NCI-H69 (cell line): ENCODE results near the gene CS.
A peak's percentile ranks its signal among the peaks of the same experiment; 100 is the strongest.
"Not testable (repeated sequence)": the region's sequence is repeated elsewhere in the genome, so short reads cannot be mapped to it uniquely, and the experiment has no call there.

Source experiments
- DNase-seq: peaks from one replicate; lab custom pipeline; 2025; lab: John Stamatoyannopoulos, UW

The CS gene

DNA sequence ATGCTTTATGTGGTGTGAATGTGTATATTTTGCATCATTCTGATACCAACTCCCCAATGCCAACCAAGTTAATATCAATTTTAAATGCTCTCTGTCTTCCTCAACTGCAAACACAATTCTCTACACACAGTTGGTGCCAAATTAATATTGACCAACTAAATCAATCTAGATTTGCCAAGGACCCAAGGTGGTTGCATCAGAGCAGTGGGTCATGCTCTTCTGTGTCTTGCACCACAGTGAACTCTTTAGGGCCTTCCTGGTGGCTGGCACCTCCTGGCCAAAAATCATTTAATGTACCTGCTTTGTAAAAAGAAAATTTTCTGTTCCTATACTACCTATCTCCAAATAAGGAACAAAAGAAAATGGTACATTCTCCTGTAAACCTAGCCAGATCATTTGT is 19.3 kb downstream of the CS start:
- no peak for DNase-seq

DNA sequence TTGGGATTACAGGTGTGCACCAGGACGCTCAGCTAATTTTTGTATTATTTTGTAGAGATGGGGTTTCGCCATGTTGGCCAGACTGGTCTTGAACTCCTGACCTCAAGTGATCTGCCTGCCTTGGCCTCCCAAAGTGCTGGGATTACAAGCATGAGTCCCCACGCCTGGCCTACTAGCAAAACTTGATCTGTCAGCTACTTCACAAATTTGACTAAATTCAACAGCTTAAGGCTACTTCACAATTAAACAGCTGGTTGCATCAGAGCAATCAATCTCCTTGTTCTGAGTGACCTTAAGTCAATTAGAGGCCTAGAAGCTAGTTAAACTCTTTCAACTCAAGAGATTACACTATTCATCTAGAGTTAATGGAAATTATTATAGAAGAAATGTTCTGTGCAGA is 21.2 kb downstream of the CS start:
- DNase-seq: no peak

DNA sequence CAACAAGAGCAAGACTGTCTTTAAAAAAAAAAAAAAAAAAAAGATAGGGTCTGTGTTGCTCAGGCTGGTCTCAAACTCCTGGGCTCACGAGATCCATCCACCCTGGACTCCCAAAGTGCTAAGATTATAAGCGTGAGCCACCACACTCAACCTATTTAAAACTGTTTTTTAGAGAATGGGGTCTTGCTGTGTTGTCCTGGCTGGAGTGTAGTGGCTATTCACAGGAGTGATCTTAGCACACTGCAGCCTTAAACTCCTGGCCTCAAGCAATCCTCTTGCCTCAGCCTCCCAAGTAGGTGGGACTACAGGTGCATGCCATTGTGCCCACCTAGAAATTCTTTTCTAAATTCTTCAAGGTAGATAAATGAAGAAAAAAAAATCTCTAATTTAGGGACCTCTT is 25.8 kb downstream of the CS start:
- DNase-seq: no peak

DNA sequence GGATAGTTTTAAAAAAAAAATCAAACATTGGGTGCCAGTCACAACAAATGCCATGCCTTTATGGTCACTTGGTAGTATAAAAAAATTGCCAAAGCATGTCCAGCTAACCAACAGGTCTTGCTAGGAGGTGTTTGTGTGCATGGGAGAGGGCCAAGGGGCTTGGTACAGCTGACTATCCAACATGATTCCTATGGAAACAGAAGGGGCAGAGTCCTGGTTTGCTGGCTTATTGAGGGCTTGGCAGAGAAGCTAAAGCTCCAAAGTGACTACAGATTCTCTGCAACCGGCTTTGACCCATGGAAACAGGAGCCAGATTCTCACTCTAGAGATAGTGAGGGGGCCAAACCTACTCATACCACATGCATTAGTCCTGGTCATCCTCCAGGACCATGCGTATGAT is 27.7 kb downstream of the CS start:
- not testable (repeated sequence) for DNase-seq

DNA sequence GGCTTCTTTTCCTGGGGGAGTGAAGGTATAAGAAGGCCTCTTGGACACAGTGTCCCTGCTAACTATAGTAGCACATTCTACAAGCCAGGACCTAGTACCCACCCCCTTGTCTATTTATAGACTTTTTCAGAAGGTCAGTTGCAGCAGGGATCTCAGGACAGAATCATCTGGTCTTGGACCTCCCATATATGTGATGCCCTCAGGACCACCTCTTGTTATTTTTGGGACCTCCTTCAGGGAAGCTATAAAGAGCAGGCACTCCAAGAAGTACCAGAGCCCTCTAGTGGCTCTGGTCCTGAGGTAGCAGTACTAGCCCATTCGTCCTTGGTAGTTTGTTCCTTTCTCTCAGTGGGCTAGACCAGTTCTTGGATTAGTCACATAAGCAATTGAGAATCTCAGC is 29.1 kb downstream of the CS start:
- peak; percentile 32 for DNase-seq

DNA sequence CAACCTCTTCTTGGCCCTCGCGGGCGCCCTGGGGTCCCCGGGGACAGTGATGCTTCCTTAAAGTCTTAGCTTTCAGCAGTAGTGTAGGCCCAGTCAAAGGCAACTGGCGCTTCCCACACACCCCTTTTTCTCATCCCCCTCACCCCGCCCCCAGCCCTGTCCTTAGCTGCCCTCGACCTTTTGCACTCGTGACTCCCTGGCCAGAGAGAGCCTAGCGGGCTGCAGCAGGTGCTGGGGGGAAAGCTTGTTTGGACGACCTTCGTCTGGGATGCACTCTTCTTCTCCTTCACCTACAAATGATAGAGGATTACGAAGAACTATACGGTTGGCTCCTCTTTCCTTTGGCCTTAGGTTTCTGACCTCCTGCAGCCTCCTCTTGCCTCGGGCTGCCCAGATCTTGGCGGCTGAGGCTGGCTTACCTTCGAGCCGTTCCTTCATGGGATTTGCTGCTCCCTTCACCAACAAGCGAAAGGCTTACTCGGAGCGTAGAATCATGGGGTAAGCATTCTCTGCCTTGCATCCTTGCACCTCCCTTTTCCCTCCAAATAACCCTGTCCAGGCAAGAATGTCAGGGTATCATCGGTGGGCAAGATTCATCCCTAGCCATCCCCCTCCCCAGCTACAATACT is 32.6 kb downstream of the CS start:
- no peak for DNase-seq

DNA sequence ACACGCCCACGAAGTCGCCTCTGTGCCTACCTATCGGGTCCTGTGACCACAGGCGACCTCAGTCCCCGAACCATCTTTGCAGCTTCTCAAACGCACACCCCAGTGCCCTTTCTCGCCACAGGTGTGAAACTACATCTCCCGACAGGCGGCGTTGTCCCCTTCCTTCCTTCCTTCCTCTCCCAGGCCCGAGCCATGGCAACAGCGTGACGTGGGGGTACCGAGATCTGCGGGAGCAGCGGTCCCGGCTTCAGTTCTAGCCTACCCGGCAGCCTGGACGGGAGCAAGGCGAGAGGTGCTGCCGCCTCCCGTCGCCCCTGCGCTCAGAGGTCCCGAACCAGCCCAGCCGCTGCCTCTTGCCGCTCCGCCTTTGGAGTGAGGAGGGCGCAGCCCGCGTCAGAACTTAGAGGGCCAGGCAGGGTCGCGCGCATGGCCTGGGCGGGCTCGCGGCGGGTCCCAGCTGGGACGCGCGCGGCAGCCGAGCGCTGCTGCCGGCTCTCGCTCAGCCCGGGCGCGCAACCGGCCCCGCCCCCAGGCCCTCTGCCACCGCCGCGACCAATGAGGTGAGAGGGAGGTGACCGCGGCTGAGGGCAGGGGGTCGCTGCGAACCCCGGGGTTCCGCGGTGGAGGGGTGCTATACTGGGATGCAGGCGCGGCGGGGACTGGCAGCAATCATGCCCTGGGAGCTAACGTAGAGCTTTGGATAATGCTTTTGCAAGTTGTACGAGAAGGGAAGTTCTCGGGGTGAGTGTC is 33.3 kb downstream of the CS start, which contains the start of gene COQ10A:
Gene COQ10A, plus strand, starts transcription at position 250 of the 750 bp plus-strand sequence. Its CDS starts 177 bp downstream, at position 427.
- DNase-seq: peak; percentile 95

DNA sequence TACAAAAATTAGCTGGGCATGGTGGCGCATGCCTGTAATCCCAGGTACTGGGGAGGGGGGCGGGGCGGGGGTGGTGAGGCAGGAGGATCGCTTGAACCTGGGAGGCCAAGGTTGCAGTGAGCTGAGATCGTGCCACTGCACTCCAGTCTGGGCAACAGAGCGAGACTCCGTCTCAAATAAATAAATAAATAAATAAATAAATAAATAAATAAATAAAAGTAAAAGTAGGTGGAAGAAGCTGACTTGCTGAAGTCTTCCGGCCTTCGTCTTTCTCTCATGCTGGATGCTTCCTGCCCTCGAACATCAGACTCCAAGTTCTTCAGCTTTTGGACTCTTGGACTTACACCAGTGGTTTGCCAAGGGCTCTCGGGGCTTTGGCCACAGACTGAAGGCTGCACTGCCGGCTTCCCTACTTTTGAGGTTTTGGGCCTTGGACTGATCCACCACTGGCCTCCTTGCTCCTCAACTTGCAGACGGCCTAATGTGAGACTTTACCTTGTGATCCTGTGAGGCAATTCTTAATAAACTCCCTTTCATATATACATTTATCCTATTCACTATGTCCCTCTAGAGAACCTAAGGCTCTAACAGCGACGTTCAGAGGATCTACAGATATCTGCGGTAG is 34.0 kb downstream of the CS start:
- DNase-seq: not testable (repeated sequence)

DNA sequence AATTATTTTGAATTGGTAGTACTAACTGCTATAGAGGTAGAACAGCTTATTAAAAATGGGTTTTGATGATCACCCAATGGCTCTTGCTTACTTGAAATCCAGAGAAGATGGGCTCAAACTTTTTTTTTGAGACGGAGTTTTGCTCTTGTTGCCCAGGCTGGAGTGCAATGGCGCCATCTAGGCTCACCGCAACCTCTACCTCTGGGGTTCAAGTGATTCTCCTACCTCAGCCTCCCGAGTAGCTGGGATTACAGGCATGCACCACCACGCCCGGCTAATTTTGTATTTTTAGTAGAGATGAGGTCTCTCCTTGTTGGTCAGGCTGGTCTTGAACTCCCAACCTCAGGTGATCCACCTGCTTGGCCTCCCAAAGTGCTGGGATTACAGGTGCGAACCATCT is 37.2 kb downstream of the CS start:
- peak; percentile 8 for DNase-seq

DNA sequence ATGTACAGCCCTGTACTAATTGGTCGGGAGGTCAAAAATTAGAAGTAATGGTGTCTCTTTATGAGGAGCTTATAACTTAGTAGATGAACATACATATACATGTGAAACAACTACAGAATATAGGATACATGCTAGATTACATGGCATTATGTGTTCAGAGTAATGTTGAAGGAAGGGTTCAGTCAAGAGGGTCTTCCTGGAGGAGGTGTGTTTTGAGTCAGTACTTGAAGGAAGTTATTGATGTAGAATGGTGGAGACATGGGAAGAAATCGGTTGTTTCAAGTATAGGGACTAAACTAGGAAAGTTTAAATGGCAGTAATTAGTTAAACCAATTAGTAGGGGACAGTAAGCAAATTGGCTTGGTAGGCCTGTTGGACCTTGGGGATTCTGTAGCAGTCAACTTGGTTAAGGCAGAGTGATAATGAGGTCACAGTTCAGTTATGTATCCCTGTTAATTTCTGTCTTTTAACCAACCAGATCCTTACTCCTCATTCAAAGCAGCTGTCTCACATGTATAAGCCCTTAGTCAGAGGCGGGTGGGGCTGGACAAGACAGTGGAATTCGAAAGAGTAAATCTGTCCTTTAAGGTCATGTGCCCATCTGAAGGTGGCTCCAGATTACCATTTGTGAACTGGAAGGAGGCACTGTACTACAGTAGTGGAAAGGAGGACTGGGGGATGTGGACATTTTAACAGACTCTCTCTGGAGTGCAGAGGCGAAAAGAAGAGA is 38.5 kb downstream of the CS start:
- DNase-seq: no peak

DNA sequence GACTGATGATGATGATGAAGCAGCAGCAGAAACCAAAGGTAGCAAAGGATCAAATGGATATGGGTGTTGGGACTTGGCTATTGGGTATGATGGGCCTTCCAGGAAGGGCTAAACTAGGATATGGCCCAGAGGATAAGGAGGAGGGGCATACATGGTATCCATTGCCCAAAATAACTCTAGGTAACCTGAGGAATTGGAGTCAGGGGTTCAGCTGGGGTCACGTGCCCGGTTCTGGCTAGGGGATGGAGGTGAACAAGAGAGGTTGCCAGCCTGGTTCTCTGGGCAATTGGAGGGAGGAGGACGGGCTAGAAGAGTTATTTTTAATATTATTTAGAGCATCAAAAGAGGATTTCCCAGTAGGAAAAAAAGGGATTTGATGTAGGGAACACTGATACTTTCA is 39.2 kb downstream of the CS start:
- DNase-seq: no peak

DNA sequence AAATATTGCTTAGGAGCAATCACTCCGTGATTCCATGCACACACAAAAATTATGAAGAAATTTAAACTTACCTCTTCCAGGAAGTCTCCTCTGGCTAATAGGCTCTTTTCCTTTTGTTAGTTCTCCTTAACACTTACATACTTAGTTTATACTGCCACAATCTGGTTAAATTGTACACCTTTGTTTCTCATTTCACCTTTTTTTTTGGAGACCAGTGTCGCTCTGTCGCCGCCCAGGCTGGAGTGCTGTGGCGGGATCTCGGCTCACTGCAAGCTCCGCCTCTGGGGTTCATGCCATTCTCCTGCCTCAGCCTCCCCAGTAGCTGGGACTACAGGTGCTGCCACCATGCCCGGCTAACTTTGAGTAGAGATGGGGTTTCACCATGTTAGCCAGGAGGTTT is 39.8 kb downstream of the CS start:
- DNase-seq: no peak

DNA sequence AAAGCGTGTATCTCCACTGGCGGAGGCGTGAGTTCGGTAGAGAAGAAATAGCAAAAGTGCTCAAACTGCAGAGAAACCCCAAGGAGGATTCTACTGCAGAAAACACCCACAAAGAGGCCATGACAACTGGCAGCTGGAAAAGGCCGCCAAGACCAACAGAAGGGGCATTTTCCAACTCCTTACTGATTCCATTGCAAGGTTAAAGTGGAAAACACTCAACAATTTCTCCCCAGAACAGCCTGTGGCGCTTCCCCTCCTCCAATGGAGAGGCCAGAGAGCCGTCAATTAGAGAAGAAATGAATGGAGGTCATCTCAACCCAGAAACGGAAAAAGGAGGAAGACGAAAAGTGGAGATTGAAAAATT is 41.3 kb downstream of the CS start:
- peak; percentile 52 for DNase-seq

DNA sequence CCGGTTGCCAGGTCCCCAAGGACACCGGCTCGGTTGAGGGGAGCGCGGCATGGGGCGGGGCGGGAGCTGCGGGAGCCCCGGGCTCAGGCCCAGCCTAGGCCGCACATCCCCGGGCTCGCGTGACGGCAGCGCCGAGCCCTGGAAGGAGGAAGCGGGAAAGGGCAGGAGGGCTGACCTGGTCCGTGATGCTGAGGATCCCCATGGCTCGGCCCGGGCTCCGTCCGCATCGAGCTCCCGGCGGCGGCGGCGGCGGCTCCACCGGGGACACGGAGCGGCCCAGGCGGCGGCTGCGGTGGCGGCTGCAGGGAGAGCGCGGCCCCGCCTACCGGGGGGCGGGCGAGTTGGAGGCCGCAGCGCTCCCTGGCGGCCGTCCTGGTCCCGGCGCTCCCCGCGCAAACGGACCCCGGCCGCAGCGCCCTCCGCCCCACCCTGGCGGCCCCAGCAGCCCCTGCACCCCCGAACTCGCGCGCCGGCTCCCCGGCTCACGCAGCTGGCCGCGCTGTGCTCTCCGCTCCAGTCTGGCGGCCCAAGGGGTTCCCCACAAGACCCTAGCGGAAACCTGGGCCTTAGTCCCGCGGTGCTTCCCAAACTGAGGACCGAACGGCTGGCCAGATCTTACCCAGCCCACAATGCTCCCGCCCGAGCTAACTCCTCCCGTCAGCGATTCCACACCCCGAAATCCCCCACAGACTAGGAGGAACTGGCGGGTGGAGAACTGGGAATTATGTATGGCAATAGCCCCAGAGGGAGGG is 41.9 kb downstream of the CS start, which contains the start of gene ANKRD52:
Gene ANKRD52, minus strand, starts transcription at position 317 of the 752 bp plus-strand sequence. Its CDS starts 115 bp downstream, at position 202.
- DNase-seq: peak; percentile 87

DNA sequence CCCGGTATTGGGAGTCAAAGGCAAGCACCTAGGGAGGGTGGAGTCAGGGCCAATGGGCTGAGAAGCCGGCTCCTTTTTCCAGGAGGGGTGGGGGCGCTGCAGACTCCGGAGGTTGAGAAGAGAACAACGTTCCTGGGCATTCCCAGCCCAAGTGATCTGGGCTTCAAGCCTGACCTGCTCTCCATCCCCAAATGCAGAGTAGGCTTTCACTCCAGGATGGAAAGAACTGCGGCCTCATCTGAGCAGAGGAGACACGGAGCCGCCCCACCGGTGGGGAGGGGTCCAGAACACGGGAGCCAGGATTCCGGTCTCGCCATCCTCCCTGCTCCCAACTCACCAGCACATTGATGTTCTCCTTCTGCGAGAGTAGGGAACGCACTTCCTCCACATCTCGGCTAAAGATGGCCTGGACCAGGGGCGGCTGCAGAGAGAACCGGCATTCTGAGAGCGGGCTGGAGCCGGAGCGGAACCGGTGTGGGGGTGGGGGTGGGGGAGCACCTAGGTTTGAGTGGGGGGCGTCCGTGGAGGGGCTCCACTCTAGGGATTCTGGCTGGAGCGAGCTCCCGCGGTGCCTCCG is 42.6 kb downstream of the CS start:
- peak; percentile 72 for DNase-seq

DNA sequence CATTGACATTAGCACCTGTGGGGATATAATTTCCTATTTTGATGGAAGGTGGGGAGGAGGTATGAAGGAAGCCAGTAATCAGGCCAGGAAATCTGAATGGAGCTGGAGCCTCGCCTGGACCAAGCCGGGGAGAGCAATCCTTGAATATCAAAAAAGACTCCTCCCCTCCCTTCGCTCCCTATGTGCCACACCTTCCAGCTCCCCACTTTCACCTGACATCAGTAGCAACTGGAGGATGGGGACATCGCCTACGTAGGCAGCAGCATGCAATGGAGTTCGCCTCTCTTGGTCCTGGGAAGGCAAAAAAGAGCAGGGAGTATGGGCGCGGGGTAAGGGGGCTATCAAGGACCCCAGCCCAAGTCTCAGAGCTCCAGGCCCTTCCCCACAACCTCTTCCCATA is 43.1 kb downstream of the CS start:
- no peak for DNase-seq

DNA sequence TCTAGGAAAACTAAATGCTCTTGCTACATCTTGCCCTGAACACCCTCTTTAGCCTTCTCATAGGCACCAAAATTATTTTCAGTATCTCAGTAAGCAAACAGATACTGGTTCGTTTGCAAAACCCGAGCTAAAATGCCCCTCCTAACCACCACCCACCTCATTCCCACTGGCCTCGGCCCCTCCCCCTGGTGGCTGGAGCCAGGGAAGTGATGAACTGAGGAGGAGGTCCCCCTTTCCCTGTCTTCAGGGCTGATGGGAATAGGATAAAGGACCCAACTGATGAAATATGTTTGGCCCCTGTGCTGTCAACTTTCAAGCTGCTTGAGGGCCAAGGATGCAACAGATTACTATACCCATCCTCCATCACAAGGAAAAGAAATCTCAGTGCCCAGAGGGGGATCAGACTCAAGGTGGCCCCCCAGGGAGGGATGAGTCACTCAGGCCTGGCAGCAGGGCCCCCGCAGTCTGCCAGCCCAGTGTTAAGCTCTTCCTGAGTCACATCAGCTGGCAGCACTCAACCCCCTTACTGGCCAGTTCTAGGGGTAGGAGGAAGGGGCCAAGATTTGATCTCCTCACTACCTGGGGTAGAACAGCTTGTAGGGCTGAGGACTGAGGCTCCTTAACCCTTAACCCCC is 43.7 kb downstream of the CS start:
- no peak for DNase-seq

DNA sequence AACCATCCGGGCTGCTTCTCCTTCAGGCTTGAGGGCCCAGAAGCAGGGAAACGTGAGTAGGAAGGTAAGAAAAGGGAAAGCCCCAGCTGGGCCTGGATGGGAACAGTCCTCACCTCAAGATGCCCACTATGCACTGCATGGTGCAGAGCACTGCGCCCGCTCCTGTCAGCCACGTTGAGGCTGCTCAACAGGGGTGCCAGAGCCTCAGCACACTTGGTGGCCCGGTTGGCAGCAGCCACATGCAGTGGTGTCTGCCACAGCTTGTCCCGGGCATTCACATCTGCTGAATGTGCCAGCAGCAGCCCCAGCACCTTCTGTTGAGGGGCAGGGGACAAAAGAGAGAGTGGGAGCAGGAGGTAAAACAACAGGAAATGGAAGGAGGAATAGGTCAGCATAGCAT is 44.5 kb downstream of the CS start:
- no peak for DNase-seq

DNA sequence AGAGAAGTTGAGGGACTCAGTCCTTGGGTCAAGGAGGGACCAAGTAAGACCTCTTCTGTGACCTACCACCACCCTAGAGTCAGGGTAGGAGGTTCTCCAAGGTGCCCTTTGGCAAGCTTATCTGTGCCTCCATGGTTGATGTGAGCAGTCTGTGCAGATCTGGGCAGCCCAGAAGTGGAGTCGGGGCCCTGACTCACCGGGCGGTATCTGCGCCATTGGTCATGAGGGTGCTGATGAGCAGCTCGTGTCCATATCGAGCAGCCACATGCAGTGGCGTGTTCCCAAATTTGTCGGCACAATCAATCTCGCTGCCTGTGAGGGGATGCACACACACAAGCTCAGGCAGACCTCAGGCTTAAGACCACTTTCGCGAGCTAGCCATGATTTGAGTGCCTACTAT is 47.0 kb downstream of the CS start:
- no peak for DNase-seq

DNA sequence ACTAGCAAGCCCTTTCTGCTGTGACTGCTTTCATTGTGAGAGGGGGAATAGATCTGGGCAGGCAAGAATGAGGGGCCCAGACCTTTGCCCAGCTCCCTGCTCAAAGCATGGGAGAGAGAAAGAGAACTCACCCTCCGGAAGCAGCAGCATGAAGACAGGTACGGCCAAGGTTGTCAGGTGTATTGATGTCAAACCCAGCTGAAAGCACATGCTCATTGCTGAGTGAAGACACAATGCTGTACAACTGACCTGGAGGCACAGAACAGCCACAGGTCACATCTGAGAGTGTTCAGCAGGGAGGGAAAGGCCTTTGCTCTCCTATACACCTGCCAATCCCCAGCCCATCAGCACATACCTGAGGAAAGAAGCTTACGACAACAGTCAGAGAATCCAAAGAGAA is 47.5 kb downstream of the CS start:
- no peak for DNase-seq

DNA sequence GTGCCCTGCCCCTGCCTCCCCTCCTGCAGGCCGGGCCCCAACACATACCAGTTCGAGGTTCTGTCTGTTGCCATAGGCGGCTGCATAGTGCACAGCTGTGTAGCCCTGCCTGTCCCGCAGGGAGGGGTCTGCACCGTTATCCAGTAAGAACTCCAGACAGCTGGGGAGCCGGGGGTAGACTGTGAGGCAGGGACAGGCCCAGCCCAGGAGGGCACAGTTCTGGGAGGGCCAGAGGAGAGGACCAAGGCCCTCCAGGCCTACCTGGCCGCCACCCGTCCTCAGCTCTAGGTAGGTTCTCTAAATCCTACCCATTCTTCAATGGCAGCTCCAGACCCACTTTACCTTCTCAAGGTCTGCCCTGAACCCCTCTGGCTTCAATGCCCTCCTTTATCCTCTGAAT is 51.4 kb downstream of the CS start:
- no peak for DNase-seq
